HepG2 (cell line): ENCODE data around the gene PPM1H. TPM values are rescaled to one million over a fixed set of nuclear protein-coding genes. Genes with fewer than 3 reads are reported as not detected.

ENCODE experiments used
- ATAC-seq: fragments of 200-7000 bp; cut with Tn5 transposase; 3 replicates; pipeline ENCODE4 v1.9.1; 2020; ENCODE audit warnings: mild to moderate bottlenecking, moderate library complexity
- BruUV-seq: library from RNA; stranded (reverse); fragments of 400-500 nt; replicated peaks from 2 replicates; lab custom pipeline; 2021; lab: Mats Ljungman, UMichigan
- CTCF ChIA-PET: fragments of 300-600 bp; formaldehyde crosslinking; extraction: SDS; loops from one replicate; lab custom pipeline; 2021; ENCODE audit warnings: low total read pairs, inconsistent platforms, low intra/inter-chr PET ratio; lab: Yijun Ruan, JAX
- POLR2A ChIA-PET: fragments of 350-600 bp; sonication (Branson Sonifier 250); formaldehyde crosslinking; loops from one replicate; lab custom pipeline; 2020; ENCODE audit warnings: antibody characterized with exemption, inconsistent platforms; lab: Yijun Ruan, JAX
- DNase-seq: peaks from one replicate; pipeline ENCODE4 v3.0.0-alpha.2; 2015; ENCODE audit warnings: low spot score
- FAIRE-seq: peaks from 3 replicates; lab custom pipeline; 2011; peaks lifted over from hg19 to GRCh38; lab: Jason Lieb, UNC
- H2AFZ ChIP-seq: one replicate; pipeline ENCODE4 v1.6.1; 2011; ENCODE audit warnings: low read length, inconsistent platforms
- H3K27ac ChIP-seq: fragments of 300-600 bp; 3 replicates; pipeline ENCODE4 v1.8.0; 2011; ENCODE audit warnings: mixed run types, mild to moderate bottlenecking, mixed read lengths, low read length, inconsistent platforms; ENCODE audit not compliant: insufficient read depth; ENCODE audit errors: extremely low read length
- H3K27me3 ChIP-seq, 2 experiments: fragments of 200-600 bp in 1 of 2; 2 replicates in 1 of 2; 3 replicates in 1 of 2; pipeline versions ENCODE4 v1.6.0 to v1.8.0; 2011; ENCODE audit warnings: low read length in 2 of 2, mild to moderate bottlenecking in 2 of 2, moderate library complexity in 2 of 2, inconsistent platforms in 1 of 2; ENCODE audit not compliant: insufficient read depth in 2 of 2, control insufficient read depth in 1 of 2
- H3K36me3 ChIP-seq, 2 experiments: fragments of 200-600 bp in 1 of 2; replicated peaks in 1 of 2; 2 replicates in 1 of 2; 3 replicates in 1 of 2; pipeline versions ENCODE4 v1.5.1 to v1.8.0; 2011; ENCODE audit warnings: low read length in 2 of 2, inconsistent platforms in 1 of 2; ENCODE audit not compliant: insufficient read depth in 2 of 2, control insufficient read depth in 1 of 2
- H3K4me1 ChIP-seq: 2 replicates; pipeline ENCODE4 v1.5.1; 2012; ENCODE audit warnings: low read length, inconsistent platforms; ENCODE audit not compliant: insufficient read depth
- H3K4me2 ChIP-seq: 2 replicates; pipeline ENCODE4 v1.6.0; 2011; ENCODE audit warnings: low read depth, low read length, inconsistent platforms
- H3K4me3 ChIP-seq, 3 experiments: fragments of 200-600 bp in 1 of 3; sonication (generic), shearing (Covaris generic) in 1 of 3; replicated peaks in 1 of 3; 2 replicates each; pipeline ENCODE4 v1.5.1; 2011 to 2016; ENCODE audit warnings: low read length in 3 of 3, inconsistent platforms in 2 of 3, low read depth in 2 of 3, mild to moderate bottlenecking in 2 of 3, control low read depth in 1 of 3, mixed read lengths in 1 of 3; ENCODE audit not compliant: insufficient read depth in 1 of 3
- H3K79me2 ChIP-seq: one replicate; pipeline ENCODE4 v1.6.1; 2011; ENCODE audit warnings: low read length, inconsistent platforms; ENCODE audit not compliant: insufficient read depth
- H3K9ac ChIP-seq: 2 replicates; pipeline ENCODE4 v1.6.0; 2011; ENCODE audit warnings: mild to moderate bottlenecking, low read depth, low read length, inconsistent platforms; ENCODE audit not compliant: insufficient read depth
- H3K9me3 ChIP-seq: 2 replicates; pipeline ENCODE4 v1.5.1; 2012; ENCODE audit warnings: mild to moderate bottlenecking, low read length
- H4K20me1 ChIP-seq: 2 replicates; pipeline ENCODE4 v1.6.0; 2011; ENCODE audit warnings: inconsistent platforms, mild to moderate bottlenecking, low read length, moderate library complexity; ENCODE audit not compliant: insufficient read depth
- FLYWCH1 ChIP-seq: sonication (generic); formaldehyde crosslinking; IDR thresholded peaks from 2 replicates; pipeline ENCODE4 v1.8.1; 2023; ENCODE audit warnings: mild to moderate bottlenecking, missing genetic modification reagents
- JUND ChIP-seq: sonication (generic); formaldehyde crosslinking; IDR thresholded peaks from 2 replicates; pipeline ENCODE4 v1.8.0; 2022; ENCODE audit warnings: mild to moderate bottlenecking, missing genetic modification reagents
- KDM3A ChIP-seq: IDR thresholded peaks from 2 replicates; pipeline ENCODE4 v1.6.1; 2018; ENCODE audit warnings: low read depth, missing compliant biosample characterization
- KLF13 ChIP-seq: sonication (generic); formaldehyde crosslinking; IDR thresholded peaks from 2 replicates; pipeline ENCODE4 v1.4.0; 2020; ENCODE audit warnings: mild to moderate bottlenecking, missing genetic modification reagents
- KLF9 ChIP-seq: IDR thresholded peaks from 2 replicates; pipeline ENCODE4 v1.6.1; 2016; ENCODE audit warnings: low read depth
- SCMH1 ChIP-seq: sonication (generic); formaldehyde crosslinking; IDR thresholded peaks from 2 replicates; pipeline ENCODE4 v1.9.0; 2021; ENCODE audit warnings: missing genetic modification reagents, mild to moderate bottlenecking, borderline replicate concordance
- SIN3A ChIP-seq: IDR thresholded peaks from 2 replicates; pipeline ENCODE4 v1.6.1; 2011; ENCODE audit warnings: low read depth, mild to moderate bottlenecking, control low read depth, low read length, borderline replicate concordance
- SNRNP70 ChIP-seq: fragments of 200-400 bp; formaldehyde crosslinking; IDR thresholded peaks from 2 replicates; pipeline ENCODE4 v1.6.1; 2017; ENCODE audit warnings: mild to moderate bottlenecking, low read depth, low read length, moderate library complexity
- XBP1 ChIP-seq: sonication (generic); formaldehyde crosslinking; IDR thresholded peaks from 2 replicates; pipeline ENCODE4 v1.5.0; 2020; ENCODE audit warnings: missing genetic modification reagents
- ZNF724P ChIP-seq: sonication (generic); formaldehyde crosslinking; IDR thresholded peaks from 2 replicates; pipeline ENCODE4 v1.8.0; 2022; ENCODE audit warnings: missing genetic modification reagents, borderline replicate concordance
- ZSCAN25 ChIP-seq: sonication (generic); formaldehyde crosslinking; IDR thresholded peaks from 2 replicates; pipeline ENCODE4 v1.8.0; 2022; ENCODE audit warnings: mild to moderate bottlenecking, missing genetic modification reagents
- WGBS: methylation state at CpG from one replicate; pipeline ENCODE4 v1.1.6; 2017; ENCODE audit warnings: low lambda C conversion rate; 5-methylcytosine and 5-hydroxymethylcytosine counted together
- in situ Hi-C: cut with HindIII; loops from 2 replicates; pipeline ENCODE4 v1.10.0; 2017; ENCODE audit warnings: low pct_unique_long_range_greater_than_20kb; ENCODE audit not compliant: extremely low pct_ligation_motif_present
- intact Hi-C: fragments of 100-400 bp; cut with micrococcal nuclease; formaldehyde crosslinking; loops from one replicate; pipeline ENCODE4 v1.10.0; 2022; ENCODE audit not compliant: unreplicated experiment
- polyA plus RNA-seq, 8 experiments: library from polyadenylated mRNA; depleted of rRNA in 3 of 8; stranded (reverse) in 7 of 8; unstranded in 1 of 8; fragments of >200 nt; fragmentation: Illumina TruSeq in 4 of 8; extraction: Trizol in 4 of 8; gene quantifications; 2 replicates each; pipeline versions ENCODE4 v1.2.1 to v1.2.3, GENCODE V29; 2011 to 2016; ENCODE audit warnings: low read depth in 4 of 8, missing spikeins in 1 of 8, mixed read lengths in 1 of 8; ENCODE audit not compliant: insufficient read depth in 1 of 8
- total RNA-seq, 5 experiments: library from RNA; depleted of rRNA; stranded (reverse); fragments of >200 nt; fragmentation: Illumina TruSeq; extraction: Trizol; gene quantifications; 2 replicates each; pipeline ENCODE4 v1.2.3, GENCODE V29; 2016; ENCODE audit warnings: low read depth in 1 of 5
- TF ChIP-seq, protein P1 (sequence below): sonication (generic); formaldehyde crosslinking; IDR thresholded peaks from 2 replicates; pipeline ENCODE4 v1.8.1; 2023; ENCODE audit warnings: missing genetic modification reagents, mild to moderate bottlenecking, borderline replicate concordance
- TF ChIP-seq, protein P2 (sequence below): sonication (generic); formaldehyde crosslinking; IDR thresholded peaks from 2 replicates; pipeline ENCODE4 v1.4.0; 2020; ENCODE audit warnings: mild to moderate bottlenecking, missing genetic modification reagents
- TF ChIP-seq, protein P3 (sequence below): sonication (generic); formaldehyde crosslinking; IDR thresholded peaks from 2 replicates; pipeline ENCODE4 v1.8.0; 2023; ENCODE audit warnings: mild to moderate bottlenecking, missing genetic modification reagents

PPM1H gene
- total and polyA plus RNA-seq, 2 of the 13 experiments (the other 11 are each of a cell fraction or from before 2014, with no cell fraction given) = 29.1 to 38.1 TPM

DNA sequence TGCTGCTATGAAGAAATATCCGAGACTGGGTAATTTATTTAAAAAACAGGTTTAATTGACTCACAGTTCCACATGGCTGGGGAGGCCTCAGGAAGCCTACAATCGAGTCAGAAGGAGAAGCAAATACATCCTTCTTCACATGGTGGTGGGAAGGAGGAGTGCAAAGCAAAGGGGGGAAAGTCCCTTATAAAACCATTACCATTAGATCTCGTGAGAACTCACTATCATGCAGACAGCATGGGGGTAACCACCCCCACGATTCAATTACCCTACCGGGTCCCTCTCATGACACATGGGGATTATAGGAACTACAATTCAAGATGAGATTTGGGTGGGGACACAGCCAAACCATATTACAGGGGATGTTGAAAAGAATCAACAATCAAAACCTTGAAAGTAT, 74.9 kb downstream of the PPM1H start:
- intact Hi-C loops = no loop called here
- ChIA-PET CTCF (no interaction called here), POLR2A (no interaction called here)
- Histone ChIP-seq H3K79me2 (peaks cover 65% of the 10 kb centered on the region), H3K4me2 (no peak overlapping the region), H3K4me3 (no peak overlapping the region), H3K9ac (no peak overlapping the region), H3K27ac (no peak overlapping the region), H4K20me1 (no peaks in the 10 kb centered on the region; the same call in 1 of the 2 replicates), H3K36me3 (no peaks in the 10 kb centered on the region; a peak in 2 of 5 replicates), H2AFZ (no peak overlapping the region), H3K4me1 (peaks cover 20% of the 10 kb centered on the region), H3K9me3 (no peaks in the 10 kb centered on the region), H3K27me3 (no peaks in the 10 kb centered on the region)
- WGBS = 96% methylated on average over 5 of the region's 5 CpGs
- in situ Hi-C loops = no loop called here
- no TSS peak for BruUV-seq
- no peak for ATAC-seq
- no peak for FAIRE-seq
- TF ChIP-seq SNRNP70 (no peak), JUND (CRISPR knock-in tag) (no peak), FLYWCH1 (CRISPR knock-in tag) (no peak), SCMH1 (CRISPR knock-in tag) (no peak), KLF9 (CRISPR knock-in tag) (no peak), KDM3A (CRISPR knock-in tag) (no peak), XBP1 (CRISPR knock-in tag) (no peak), ZSCAN25 (CRISPR knock-in tag) (no peak), ZNF724P (CRISPR knock-in tag) (no peak), KLF13 (CRISPR knock-in tag) (no peak), SIN3A (no peak)
- TF ChIP-seq, protein P1, sequence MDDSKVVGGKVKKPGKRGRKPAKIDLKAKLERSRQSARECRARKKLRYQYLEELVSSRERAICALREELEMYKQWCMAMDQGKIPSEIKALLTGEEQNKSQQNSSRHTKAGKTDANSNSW (CRISPR knock-in tag) = no peak
- TF ChIP-seq, protein P2, sequence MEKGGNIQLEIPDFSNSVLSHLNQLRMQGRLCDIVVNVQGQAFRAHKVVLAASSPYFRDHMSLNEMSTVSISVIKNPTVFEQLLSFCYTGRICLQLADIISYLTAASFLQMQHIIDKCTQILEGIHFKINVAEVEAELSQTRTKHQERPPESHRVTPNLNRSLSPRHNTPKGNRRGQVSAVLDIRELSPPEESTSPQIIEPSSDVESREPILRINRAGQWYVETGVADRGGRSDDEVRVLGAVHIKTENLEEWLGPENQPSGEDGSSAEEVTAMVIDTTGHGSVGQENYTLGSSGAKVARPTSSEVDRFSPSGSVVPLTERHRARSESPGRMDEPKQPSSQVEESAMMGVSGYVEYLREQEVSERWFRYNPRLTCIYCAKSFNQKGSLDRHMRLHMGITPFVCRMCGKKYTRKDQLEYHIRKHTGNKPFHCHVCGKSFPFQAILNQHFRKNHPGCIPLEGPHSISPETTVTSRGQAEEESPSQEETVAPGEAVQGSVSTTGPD (CRISPR knock-in tag) = no peak
- TF ChIP-seq, protein P3, sequence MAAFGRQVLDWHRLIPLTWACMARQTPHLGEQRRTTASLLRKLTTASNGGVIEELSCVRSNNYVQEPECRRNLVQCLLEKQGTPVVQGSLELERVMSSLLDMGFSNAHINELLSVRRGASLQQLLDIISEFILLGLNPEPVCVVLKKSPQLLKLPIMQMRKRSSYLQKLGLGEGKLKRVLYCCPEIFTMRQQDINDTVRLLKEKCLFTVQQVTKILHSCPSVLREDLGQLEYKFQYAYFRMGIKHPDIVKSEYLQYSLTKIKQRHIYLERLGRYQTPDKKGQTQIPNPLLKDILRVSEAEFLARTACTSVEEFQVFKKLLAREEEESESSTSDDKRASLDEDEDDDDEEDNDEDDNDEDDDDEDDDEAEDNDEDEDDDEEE (CRISPR knock-in tag) = no peak
- DNase-seq = no peak
